Effector memory CD8-positive, alpha-beta T cell (primary cell): Measurements from ENCODE around the gene GPR62.
A peak's percentile ranks its signal among the peaks of the same experiment; 100 is the strongest.
"Not testable (repeated sequence)": the region's sequence is repeated elsewhere in the genome, so short reads cannot be mapped to it uniquely, and the experiment has no call there.

ENCODE experiments used
- ATAC-seq: fragments of 150-1000 bp; cut with Tn5 transposase; replicated peaks from 2 replicates; pipeline ENCODE4 v1.10.0; 2021; ENCODE audit warnings: mild to moderate bottlenecking, moderate library complexity
- DNase-seq, 3 experiments: peaks; one replicate each; pipeline ENCODE4 v3.0.0; 2021
- H3K27ac Mint-ChIP-seq, 2 donors: one replicate each; pipeline ENCODE4 v1.8.0; 2022; ENCODE audit warnings: mild to moderate bottlenecking in 2 of 2, mixed read lengths in 2 of 2, moderate library complexity in 2 of 2
- H3K27me3 Mint-ChIP-seq, 2 donors: one replicate each; pipeline ENCODE4 v1.8.0; 2022; ENCODE audit warnings: mixed read lengths in 2 of 2
- H3K36me3 Mint-ChIP-seq: one replicate; pipeline ENCODE4 v1.8.0; 2022; ENCODE audit warnings: mild to moderate bottlenecking, moderate library complexity, mixed read lengths; ENCODE audit not compliant: insufficient read depth
- H3K4me1 Mint-ChIP-seq, 2 donors: one replicate each; pipeline ENCODE4 v1.8.0; 2022; ENCODE audit warnings: low read depth in 2 of 2, mixed read lengths in 2 of 2
- H3K4me3 Mint-ChIP-seq, 2 donors: one replicate each; pipeline ENCODE4 v1.8.0; 2022; ENCODE audit warnings: mild to moderate bottlenecking in 2 of 2, mixed read lengths in 2 of 2, moderate library complexity in 2 of 2
- H3K9me3 Mint-ChIP-seq, 2 donors: one replicate each; pipeline ENCODE4 v1.8.0; 2022; ENCODE audit warnings: mixed read lengths in 2 of 2
- total RNA-seq, 9 experiments: gene quantifications; one replicate each; lab custom pipeline; 2026; lab: John Stamatoyannopoulos, UW

GPR62 gene
- total RNA-seq, result 0 to 0.07 (median 0) reads per million in 9 experiments

GRCh38 chr3:51955175-51955892 lies at the start of gene GPR62:
TSS of gene GPR62 (plus strand) at chr3:51955381. CDS start at chr3:51955653, 272 bp downstream.
- H3K36me3 Mint-ChIP-seq, result peaks cover 7% of the 10 kb centered on the region
- H3K9me3 Mint-ChIP-seq, result no peaks in the 10 kb centered on the region
- no peak within 1 kb of the TSS for H3K27ac Mint-ChIP-seq
- ATAC-seq, result peak; percentile 15
- no peak for DNase-seq
- peak within 1 kb of the TSS; percentile 25 to 32 for H3K4me3 Mint-ChIP-seq
- H3K27me3 Mint-ChIP-seq, result peaks cover 31 to 47% of the 10 kb centered on the region in 2 donors
- H3K4me1 Mint-ChIP-seq, result peaks cover 4 to 7% of the 10 kb centered on the region in 2 donors

GRCh38 chr3:51908026-51908425 lies 47.2 kb upstream of the GPR62 start:
- H3K27ac Mint-ChIP-seq, result no peak overlapping the region
- peaks cover 57 to 61% of the 10 kb centered on the region in 2 donors for H3K27me3 Mint-ChIP-seq
- no peak for DNase-seq
- no peaks in the 10 kb centered on the region for H3K4me1 Mint-ChIP-seq
- H3K36me3 Mint-ChIP-seq, result no peaks in the 10 kb centered on the region
- no peak overlapping the region for H3K4me3 Mint-ChIP-seq
- ATAC-seq, result no peak
- H3K9me3 Mint-ChIP-seq, result peaks cover 0 to 5% of the 10 kb centered on the region in 2 donors

- no peak for DNase-seq
- Mint-ChIP-seq H3K9me3 (no peaks in the 10 kb centered on the region), H3K4me1 (no peaks in the 10 kb centered on the region), H3K27ac (no peak overlapping the region), H3K4me3 (no peak overlapping the region), H3K27me3 (peaks cover 10 to 15% of the 10 kb centered on the region in 2 donors), H3K36me3 (no peaks in the 10 kb centered on the region)
- ATAC-seq, result no peak
These were observed 38.8 kb upstream of the GPR62 start for GRCh38 chr3:51916418-51916817.

- Mint-ChIP-seq H3K27ac (no peak overlapping the region), H3K36me3 (no peaks in the 10 kb centered on the region), H3K4me1 (no peaks in the 10 kb centered on the region), H3K27me3 (peaks cover 6 to 15% of the 10 kb centered on the region in 2 donors), H3K9me3 (no peaks in the 10 kb centered on the region), H3K4me3 (no peak overlapping the region)
- ATAC-seq, result no peak
- DNase-seq, result no peak
These were observed 34.1 kb upstream of the GPR62 start for GRCh38 chr3:51921081-51921578.

- H3K27me3 Mint-ChIP-seq, result peaks cover 0 to 3% of the 10 kb centered on the region in 2 donors
- no peak for ATAC-seq
- DNase-seq, result no peak
- no peaks in the 10 kb centered on the region for H3K9me3 Mint-ChIP-seq
- H3K36me3 Mint-ChIP-seq, result no peaks in the 10 kb centered on the region
- H3K4me1 Mint-ChIP-seq, result no peaks in the 10 kb centered on the region
- no peak overlapping the region for H3K4me3 Mint-ChIP-seq
- no peak overlapping the region for H3K27ac Mint-ChIP-seq
These were observed 27.9 kb upstream of the GPR62 start for GRCh38 chr3:51927061-51927977.

GRCh38 chr3:51928438-51928837 lies 26.7 kb upstream of the GPR62 start:
- Mint-ChIP-seq H3K27me3 (no peaks in the 10 kb centered on the region), H3K27ac (peak overlapping the region in 1 of 2 donors; percentile 82), H3K9me3 (no peaks in the 10 kb centered on the region), H3K4me3 (no peak overlapping the region), H3K4me1 (no peaks in the 10 kb centered on the region), H3K36me3 (no peaks in the 10 kb centered on the region)
- ATAC-seq, result no peak
- no peak for DNase-seq

GRCh38 chr3:51928981-51929380 lies 26.2 kb upstream of the GPR62 start:
- not testable (repeated sequence) for H3K36me3 Mint-ChIP-seq, DNase-seq, H3K4me3 Mint-ChIP-seq, H3K27me3 Mint-ChIP-seq, H3K27ac Mint-ChIP-seq, ATAC-seq, H3K4me1 Mint-ChIP-seq, H3K9me3 Mint-ChIP-seq

GRCh38 chr3:51929420-51930003 lies 25.7 kb upstream of the GPR62 start:
- Mint-ChIP-seq H3K36me3 (peaks cover 3% of the 10 kb centered on the region), H3K4me1 (no peaks in the 10 kb centered on the region), H3K9me3 (no peaks in the 10 kb centered on the region), H3K27me3 (no peaks in the 10 kb centered on the region), H3K27ac (no peak overlapping the region), H3K4me3 (no peak overlapping the region)
- no peak for DNase-seq
- ATAC-seq, result no peak

- DNase-seq (no peak), ATAC-seq (no peak)
- Mint-ChIP-seq H3K9me3 (no peaks in the 10 kb centered on the region), H3K27ac (no peak overlapping the region), H3K27me3 (no peaks in the 10 kb centered on the region), H3K36me3 (peaks cover 8% of the 10 kb centered on the region), H3K4me3 (no peak overlapping the region), H3K4me1 (no peaks in the 10 kb centered on the region)
These were observed 24.7 kb upstream of the GPR62 start for GRCh38 chr3:51930439-51930838.

- no peak overlapping the region for H3K4me3 Mint-ChIP-seq
- H3K9me3 Mint-ChIP-seq, result no peaks in the 10 kb centered on the region
- H3K27me3 Mint-ChIP-seq, result no peaks in the 10 kb centered on the region
- H3K36me3 Mint-ChIP-seq, result peaks cover 14% of the 10 kb centered on the region
- no peak overlapping the region for H3K27ac Mint-ChIP-seq
- H3K4me1 Mint-ChIP-seq, result no peaks in the 10 kb centered on the region
- DNase-seq (no peak), ATAC-seq (no peak)
These were observed 23.4 kb upstream of the GPR62 start for GRCh38 chr3:51931756-51932155.

GRCh38 chr3:51932471-51933370 lies 22.5 kb upstream of the GPR62 start:
- Mint-ChIP-seq H3K27ac (peak overlapping the region in 1 of 2 donors; percentile 60), H3K4me1 (no peaks in the 10 kb centered on the region), H3K9me3 (no peaks in the 10 kb centered on the region), H3K27me3 (no peaks in the 10 kb centered on the region), H3K4me3 (no peak overlapping the region), H3K36me3 (peaks cover 19% of the 10 kb centered on the region)
- ATAC-seq, result no peak
- DNase-seq, result no peak

- H3K9me3 Mint-ChIP-seq, result no peaks in the 10 kb centered on the region
- no peak overlapping the region for H3K4me3 Mint-ChIP-seq
- H3K36me3 Mint-ChIP-seq, result peaks cover 21% of the 10 kb centered on the region
- DNase-seq (no peak), ATAC-seq (no peak)
- H3K4me1 Mint-ChIP-seq, result no peaks in the 10 kb centered on the region
- H3K27me3 Mint-ChIP-seq, result no peaks in the 10 kb centered on the region
- no peak overlapping the region for H3K27ac Mint-ChIP-seq
These were observed 21.6 kb upstream of the GPR62 start for GRCh38 chr3:51933471-51934138.
